Right kidney (tissue), 1 donor: ENCODE data around the gene MCM9.

Experiments
- DNase-seq: peaks from one replicate; pipeline ENCODE4 v3.0.0-alpha.2; 2016

The MCM9 gene

DNA sequence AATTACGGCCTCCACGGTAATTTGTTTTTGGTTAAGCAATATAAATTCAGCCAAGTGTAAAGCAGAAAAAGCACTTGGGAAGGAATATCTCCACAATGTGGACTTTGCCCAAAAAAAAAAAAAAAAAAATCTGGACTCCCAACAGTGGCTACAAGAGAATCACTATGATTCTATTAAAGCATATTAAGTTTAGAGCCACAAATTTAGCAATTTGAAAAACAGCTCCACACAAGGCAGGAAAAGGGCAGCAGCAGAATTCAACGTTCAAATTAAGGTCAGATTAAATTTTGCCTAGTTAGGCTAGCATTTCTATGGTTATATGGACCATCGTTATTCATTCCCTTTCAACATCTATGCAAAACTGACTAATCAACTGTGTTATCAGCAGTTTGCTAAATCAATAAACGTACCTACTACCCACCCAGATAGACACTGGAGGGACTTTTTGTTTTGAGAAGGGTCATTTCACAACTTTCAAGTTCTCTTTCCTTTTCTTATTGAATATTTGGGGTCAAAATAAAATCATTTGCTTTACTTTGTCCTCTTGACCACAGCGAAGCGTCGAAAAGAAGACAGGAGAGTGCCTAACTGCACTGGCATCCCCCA, 1.0 kb downstream of the MCM9 start:
- no peak for DNase-seq

DNA sequence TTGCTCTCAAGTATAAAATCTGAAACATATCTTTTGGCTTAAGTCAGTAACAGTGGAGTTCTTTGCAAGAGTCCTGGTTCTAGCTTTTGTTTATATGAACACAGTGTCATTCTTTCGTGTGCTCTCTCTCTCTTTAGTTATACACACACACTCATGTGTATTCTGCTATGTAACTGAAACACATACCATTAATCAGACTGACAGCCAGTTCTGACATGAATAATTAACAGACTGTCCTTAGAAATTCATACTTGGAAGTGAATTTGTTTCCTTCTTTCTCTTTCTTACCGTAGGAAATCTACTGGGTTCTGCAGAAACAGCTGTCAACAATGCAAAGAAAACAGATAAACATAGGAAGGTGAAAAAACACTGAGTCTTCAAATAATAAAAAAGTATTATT, 2.5 kb downstream of the MCM9 start:
- DNase-seq: no peak

DNA sequence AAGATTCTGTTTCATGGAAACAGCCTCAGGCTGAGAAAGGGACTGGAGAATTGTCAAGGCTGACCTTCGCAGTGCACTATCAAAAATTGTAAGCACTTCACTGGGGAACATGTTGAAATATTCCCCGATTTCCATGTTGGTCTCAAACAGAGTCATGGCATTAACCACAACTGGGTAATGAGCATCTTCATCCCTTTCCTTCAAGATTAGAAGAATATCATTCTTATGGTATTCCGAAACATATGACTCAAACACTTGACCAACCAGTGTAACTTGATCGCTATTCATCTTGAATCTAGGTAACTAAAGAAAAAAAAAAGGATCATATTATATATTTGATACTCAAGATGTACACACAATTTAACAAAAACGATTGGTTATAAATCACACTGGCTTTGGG, 3.5 kb downstream of the MCM9 start:
- no peak for DNase-seq

DNA sequence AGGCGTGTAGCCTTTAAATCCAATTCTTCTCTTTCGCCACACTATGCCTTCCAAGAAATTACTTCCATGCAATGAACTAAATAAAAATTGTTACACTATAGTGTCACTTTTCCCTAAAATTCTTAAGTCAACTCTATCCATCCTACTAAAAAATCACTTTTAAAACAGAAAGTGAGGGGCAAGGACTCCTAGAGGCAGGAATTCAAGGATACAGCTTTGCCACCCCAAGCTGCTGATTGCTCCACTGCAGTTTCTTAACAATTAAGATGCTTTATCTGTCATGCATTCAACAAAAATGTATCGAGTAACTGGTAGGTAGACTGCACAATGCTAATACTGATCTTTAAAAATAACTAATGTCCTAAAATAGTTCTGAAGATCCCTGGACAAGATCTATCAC, 4.3 kb downstream of the MCM9 start:
- no peak for DNase-seq

- no peak for DNase-seq
These were observed 11.9 kb downstream of the MCM9 start for GRCh38 chr6:118923035-118923434.

DNA sequence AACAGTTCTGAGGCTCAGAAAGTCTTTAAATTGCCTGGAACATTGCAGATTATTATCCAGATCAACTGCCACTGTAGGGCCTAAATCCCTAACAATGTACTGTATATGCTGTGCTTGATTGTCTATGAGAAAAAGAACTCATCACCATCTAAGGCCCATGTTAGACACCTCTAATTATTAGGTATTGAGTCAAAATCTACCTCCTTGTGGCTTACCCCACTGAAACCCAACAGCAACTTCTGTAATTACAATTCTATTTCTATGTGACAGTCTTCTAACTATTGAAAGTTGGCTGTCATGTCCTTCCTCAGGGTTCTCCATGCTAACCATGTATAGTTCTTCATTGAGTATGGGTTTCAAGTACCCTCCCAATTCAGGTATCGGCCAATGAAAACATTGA, 13.9 kb downstream of the MCM9 start:
- no peak for DNase-seq

- no peak for DNase-seq
These were observed 16.6 kb downstream of the MCM9 start for GRCh38 chr6:118918329-118918725.

DNA sequence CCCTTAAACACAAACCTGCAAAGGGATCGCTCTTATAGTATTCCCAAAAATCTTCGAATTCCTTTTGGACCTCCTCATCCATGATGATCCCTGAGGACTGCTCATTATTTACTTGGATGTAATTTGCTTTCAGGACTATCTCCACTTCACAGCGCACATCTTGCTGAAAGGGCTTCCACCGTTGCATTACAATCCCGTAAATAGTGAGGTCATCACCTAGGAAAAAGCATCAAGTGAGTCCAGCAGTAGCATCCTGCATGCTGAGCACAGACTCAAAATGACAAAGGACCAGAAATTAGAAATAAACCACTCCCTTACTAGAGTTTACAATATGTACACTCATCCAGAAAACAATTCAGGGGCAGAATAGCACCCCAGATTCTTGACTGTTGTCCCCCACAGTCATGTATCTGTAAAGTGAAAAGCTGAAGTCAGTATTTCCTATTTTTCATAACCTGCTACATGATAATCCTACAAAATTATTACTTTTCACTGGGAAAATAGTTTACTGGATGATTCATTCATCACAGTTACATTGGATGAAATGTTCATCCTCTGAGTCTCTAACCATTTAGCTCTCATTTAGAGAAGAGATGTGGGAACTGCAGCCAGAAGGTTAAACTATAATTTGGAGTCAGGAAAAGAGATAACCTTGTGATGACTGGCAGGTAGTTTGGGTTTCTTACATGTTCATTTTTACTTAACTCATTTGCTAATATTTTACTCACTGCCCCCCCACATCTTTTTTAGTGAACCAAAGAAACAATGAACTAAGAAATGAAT, 17.2 kb downstream of the MCM9 start:
- DNase-seq: no peak

- no peak for DNase-seq
These were observed 20.4 kb downstream of the MCM9 start for GRCh38 chr6:118914598-118914997.

DNA sequence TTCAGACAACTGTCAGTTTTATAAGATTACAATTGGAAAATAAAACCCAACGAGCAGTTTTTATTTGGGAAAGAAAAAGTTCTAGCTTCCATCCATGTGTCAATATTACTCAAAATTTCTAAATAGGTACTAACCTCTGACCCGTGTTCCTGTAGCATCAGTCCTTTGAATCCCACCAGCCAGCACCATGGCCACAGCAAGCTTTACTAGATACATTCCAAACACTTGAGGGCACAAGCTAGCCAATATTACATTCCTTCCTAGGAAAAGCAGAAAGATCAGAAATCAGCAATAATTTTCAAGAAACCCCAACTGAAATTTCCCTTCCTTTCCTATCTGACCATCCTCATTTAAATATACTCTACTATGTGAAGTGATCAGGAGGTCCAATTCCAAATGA, 21.8 kb downstream of the MCM9 start:
- DNase-seq: no peak

DNA sequence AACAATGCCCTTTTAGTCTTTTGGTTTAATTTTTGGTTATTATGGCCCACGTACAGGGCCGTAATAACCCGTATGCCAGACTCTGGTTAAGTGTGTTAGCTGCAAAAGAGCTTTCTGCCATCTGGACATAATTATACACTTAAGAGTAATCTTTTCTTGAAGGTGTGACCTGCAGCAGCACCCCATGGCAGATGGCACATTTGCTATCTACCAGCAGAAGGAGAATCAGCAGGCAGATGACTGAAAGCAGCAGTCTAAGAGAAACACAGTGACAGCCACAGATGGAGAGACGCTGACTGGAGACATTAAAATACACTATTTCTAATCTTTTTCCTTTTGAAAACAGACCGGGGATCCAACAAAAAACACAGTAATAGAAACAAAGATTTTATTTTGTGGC, 22.3 kb downstream of the MCM9 start:
- DNase-seq: no peak

GRCh38 chr6:118908441-118908840, 26.5 kb downstream of the MCM9 start:
- DNase-seq: no peak

DNA sequence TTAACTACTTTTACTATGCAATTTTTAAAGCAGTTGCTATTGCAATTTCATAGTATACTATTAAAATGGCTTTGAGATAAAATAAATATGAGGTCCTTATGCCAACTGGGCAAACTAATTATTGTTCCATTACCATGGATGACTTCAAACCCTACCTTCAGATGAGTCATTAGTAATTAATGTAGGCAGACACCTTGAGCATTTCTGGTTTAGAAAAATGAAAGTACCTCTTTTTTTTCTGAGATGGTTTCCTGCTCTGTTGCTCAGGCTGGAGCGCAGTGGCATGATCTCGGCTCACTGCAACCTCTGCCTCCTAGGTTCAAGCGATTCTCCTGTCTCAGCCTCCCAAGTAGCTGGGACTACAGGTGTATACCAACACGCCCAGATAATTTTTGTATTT, 29.1 kb downstream of the MCM9 start:
- no peak for DNase-seq

DNA sequence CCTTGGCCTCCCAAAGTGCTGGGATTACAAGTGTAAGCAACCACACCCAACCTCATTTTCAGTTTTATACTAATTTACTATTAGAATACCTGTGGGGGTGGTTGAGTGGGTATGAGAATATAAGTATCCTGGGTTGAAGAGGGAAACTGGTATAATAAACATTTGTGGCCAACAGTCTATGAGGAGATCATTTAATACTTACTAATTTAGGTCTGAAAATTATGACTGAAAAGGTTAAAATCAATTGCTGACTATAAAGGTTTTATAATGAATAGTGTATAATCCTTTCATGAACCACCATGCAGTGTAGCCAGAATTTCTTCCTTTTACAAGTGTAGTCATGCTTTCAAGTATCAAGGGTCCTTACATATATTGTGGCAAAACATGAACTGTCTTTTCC, 29.9 kb downstream of the MCM9 start:
- no peak for DNase-seq

DNA sequence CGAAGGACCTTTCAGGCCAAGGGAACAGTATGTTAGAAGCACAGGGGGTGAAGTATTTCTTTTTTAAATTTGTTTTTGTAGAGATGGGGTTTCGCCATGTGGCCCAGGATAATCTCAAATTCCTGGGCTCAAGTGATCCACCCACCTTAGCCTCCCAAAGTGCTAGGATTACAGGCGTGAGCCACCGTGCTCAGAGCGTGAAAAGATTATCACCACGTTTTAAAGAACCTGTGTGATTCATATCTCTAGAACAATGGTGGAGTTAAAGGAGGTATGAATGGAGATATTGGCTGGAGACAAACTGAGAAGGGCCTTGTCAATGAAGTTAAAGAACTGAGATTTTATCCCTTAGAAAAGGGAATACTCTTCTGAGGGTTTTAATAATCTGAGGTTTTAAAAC, 31.3 kb downstream of the MCM9 start:
- no peak for DNase-seq

DNA sequence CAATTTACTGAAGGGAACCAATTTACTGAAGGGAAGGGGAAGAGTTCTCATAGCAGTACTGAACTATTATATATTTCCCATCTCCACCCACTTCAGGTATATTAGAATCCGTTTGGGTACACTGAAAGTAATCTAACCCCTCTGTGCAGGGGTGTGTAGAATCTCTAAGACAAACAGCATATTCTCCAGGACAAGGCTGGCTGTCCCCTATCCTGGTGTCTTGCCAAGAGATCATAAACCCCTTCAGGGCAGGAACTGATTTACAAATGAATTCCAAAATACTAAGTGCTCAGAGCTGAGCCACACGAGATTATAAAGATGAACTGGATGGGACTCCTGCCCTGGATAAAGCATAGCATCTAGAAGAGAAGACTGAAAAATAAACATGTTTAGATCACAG, 31.8 kb downstream of the MCM9 start:
- DNase-seq: no peak

DNA sequence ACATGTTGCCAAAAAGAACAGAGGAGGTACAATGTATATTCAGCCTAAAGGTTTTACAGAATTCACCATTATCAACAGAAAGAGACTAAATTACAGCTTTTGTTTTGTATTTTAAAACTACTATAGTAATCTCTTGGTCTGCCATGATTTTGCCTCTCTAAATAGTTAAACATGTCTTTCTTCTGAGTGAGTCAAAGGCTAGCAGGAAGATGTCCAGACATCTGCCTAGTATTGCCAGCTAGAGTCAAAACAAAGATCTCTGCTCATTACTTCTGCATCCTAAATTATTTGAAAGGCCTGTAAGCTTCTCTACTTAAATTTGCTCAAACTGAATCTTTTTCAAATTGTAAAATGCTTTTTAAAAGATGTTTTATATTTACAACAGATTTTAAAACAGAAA, 32.2 kb downstream of the MCM9 start:
- no peak for DNase-seq

- no peak for DNase-seq
These were observed 35.0 kb downstream of the MCM9 start for GRCh38 chr6:118899948-118900347.

GRCh38 chr6:118897386-118897785, 37.6 kb downstream of the MCM9 start:
- no peak for DNase-seq

GRCh38 chr6:118896339-118897136, 38.4 kb downstream of the MCM9 start:
- no peak for DNase-seq

DNA sequence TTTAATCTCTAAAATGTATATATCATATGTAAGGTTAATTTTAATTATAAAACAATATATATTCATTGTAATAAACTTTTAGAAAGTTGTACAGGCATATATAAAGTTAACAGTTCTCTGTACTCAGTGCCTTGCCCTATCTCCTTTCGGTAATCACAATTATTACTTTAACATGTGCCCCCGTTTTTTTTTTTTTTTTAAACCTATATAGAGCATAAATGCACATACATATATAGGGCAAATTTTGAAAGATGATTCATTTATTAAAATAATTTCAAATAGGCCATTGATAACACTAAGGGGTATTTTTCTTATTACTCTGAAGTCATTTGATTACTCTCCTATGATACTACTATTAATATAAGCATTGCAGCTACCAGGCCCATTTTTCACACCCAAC, 39.1 kb downstream of the MCM9 start:
- DNase-seq: no peak

DNA sequence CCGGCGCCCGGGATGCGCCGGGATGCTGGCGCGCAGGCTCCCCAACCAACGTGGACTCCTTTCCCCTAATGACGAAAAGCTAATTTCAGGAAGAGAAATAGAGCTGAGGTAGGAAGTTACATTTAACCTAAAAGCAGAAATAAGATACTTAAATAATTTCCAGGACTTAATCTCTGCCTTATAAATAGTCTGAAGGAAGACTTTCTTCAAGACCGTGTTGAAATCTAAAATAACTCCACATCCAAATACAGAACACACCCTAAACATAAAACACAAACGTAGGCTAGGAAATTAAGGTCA, 39.7 kb downstream of the MCM9 start:
- no peak for DNase-seq

- peak; percentile 95 for DNase-seq
These were observed 40.3 kb downstream of the MCM9 start for GRCh38 chr6:118894425-118895260.
